ENCODE data around the gene HDHD2.

DNA sequence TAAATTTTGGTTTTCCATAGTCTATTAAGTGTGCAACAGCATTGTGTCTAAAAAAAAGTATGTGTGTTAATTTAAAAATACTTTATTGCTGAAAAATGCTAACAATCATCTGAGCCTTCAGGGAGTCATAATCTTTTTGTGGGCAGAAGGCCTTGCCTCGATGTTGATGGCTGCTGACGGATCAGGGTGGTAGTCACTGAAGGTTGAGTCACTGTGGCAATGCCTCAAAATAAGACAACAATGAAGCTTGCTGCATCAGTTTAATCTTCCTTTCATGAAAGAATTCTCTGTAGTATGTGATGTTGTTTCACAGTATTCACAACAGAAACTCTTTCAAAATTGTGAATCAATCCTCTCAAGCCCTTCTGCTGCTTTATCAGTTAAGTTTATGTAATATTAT is 31.3 kb downstream of the HDHD2 start:
- TF ChIP-seq, protein P1, sequence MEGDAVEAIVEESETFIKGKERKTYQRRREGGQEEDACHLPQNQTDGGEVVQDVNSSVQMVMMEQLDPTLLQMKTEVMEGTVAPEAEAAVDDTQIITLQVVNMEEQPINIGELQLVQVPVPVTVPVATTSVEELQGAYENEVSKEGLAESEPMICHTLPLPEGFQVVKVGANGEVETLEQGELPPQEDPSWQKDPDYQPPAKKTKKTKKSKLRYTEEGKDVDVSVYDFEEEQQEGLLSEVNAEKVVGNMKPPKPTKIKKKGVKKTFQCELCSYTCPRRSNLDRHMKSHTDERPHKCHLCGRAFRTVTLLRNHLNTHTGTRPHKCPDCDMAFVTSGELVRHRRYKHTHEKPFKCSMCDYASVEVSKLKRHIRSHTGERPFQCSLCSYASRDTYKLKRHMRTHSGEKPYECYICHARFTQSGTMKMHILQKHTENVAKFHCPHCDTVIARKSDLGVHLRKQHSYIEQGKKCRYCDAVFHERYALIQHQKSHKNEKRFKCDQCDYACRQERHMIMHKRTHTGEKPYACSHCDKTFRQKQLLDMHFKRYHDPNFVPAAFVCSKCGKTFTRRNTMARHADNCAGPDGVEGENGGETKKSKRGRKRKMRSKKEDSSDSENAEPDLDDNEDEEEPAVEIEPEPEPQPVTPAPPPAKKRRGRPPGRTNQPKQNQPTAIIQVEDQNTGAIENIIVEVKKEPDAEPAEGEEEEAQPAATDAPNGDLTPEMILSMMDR (IDR thresholded peaks at IDR 0.05) = no peak
- TF ChIP-seq POLR2A (IDR thresholded peaks at IDR 0.05) = no peak
